Ovary (tissue), 9 donors: ENCODE data around the gene ANKS1B. TPM values are rescaled to one million over a fixed set of nuclear protein-coding genes. Genes with fewer than 3 reads are reported as not detected.

Experiments used
- DNase-seq, 5 donors: peaks; one replicate each; pipeline ENCODE4 v3.0.0-alpha.2; 2019 to 2020
- H3K27ac ChIP-seq, 2 donors: fragments of 200-600 bp; one replicate each; pipeline versions ENCODE4 v1.5.1 to v1.8.0; 2019 to 2022
- H3K27me3 ChIP-seq: fragments of 200-600 bp; one replicate; pipeline ENCODE4 v1.8.0; 2022
- H3K36me3 ChIP-seq: fragments of 200-600 bp; sonication (generic); one replicate; pipeline ENCODE4 v1.5.1; 2019
- H3K4me1 ChIP-seq: one replicate; pipeline ENCODE4 v1.8.1; 2013; ENCODE audit warnings: mild to moderate bottlenecking, moderate library complexity; ENCODE audit not compliant: insufficient read depth
- H3K4me3 ChIP-seq: fragments of 200-600 bp; sonication (generic); one replicate; pipeline ENCODE4 v1.5.1; 2017
- H3K9me3 ChIP-seq, 2 donors: fragments of 200-600 bp in 1 of 2; sonication (generic) in 1 of 2; one replicate each; pipeline versions ENCODE4 v1.5.1 to v1.8.1; 2013 to 2019; ENCODE audit warnings: mild to moderate bottlenecking in 1 of 2, moderate library complexity in 1 of 2
- CTCF ChIP-seq, 3 donors: fragments of 450-650 bp in 2 of 3; fragments of 200-600 bp in 1 of 3; IDR thresholded peaks; one replicate each; pipeline versions ENCODE4 v1.5.1 to v1.8.0; 2016 to 2022; ENCODE audit warnings: antibody characterized with exemption in 3 of 3, mild to moderate bottlenecking in 1 of 3
- EP300 ChIP-seq: sonication (generic); formaldehyde crosslinking; IDR thresholded peaks from one replicate; pipeline ENCODE4 v1.6.1; 2017; ENCODE audit warnings: antibody characterized with exemption
- POLR2A ChIP-seq: fragments of 450-650 bp; IDR thresholded peaks from one replicate; pipeline ENCODE4 v1.6.1; 2017; ENCODE audit warnings: antibody characterized with exemption, mild to moderate bottlenecking, moderate library complexity
- WGBS, 3 donors: extraction: QIAGEN DNeasy Blood & Tissue Kit in 1 of 3; methylation state at CpG; one replicate each; pipeline versions ENCODE4 v1.1.5 to v1.1.7; 2013 to 2017; 5-methylcytosine and 5-hydroxymethylcytosine counted together
- intact Hi-C, 4 donors: fragments of 100-400 bp; cut with DNase I; formaldehyde crosslinking; loops; one replicate each; pipeline versions ENCODE4 v1.11.0 to v1.15.1; 2022 to 2023
- polyA plus RNA-seq, 2 donors: library from polyadenylated mRNA; stranded (reverse); fragments of 200-250 nt in 1 of 2; fragments of 350-450 nt in 1 of 2; fragmentation: Illumina TruSeq in 1 of 2; extraction: RNeasy Lipid Tissue Mini Kit (QIAGEN cat#74804) in 1 of 2; gene quantifications; one replicate each; pipeline ENCODE4 v1.2.3, GENCODE V29; 2013 to 2014
- total RNA-seq, 7 donors: library from RNA; depleted of rRNA in 2 of 7; stranded (reverse); fragments of >200 nt in 2 of 7; fragmentation: NEBNext Ultra II Directional in 3 of 7; extraction: Animal tissue kit (Norgen Biotek cat#: 25700) in 3 of 7; gene quantifications; one replicate each; pipeline versions ENCODE4 v1.1.0 to v1.2.4, GENCODE V29; 2016 to 2023
- donor health status: DM: no; HTN: no; CAD: no; lungs with moderate emphysema.
- donor health status: DM: no; HTN: no; CAD: no.
- donor health status: Bipolar disorder and iron deficiency.
- donor health status: DM: yes; HTN: yes; CAD: no.
- donor health status: DM: no; HTN: no; CAD: no.
- donor health status: DM: yes; HTN: yes; CAD: no.

The ANKS1B gene
- total and polyA plus RNA-seq, 9 donors = 0.80 to 34.9 (median 7.7) TPM

GRCh38 chr12:98821232-98821631 is 1163.5 kb downstream of the ANKS1B start:
- H3K36me3 ChIP-seq = no peaks in the 10 kb centered on the region
- peaks cover 4% of the 10 kb centered on the region for H3K4me1 ChIP-seq
- no peak for DNase-seq
- 79 to 91% (median 87%) methylated on average over 2 of the region's 2 CpGs for WGBS, 3 donors
- TF ChIP-seq POLR2A = no peak
- no peak for TF ChIP-seq CTCF (IDR thresholded peaks at IDR 0.05)
- no peak for TF ChIP-seq EP300
- no peaks in the 10 kb centered on the region for H3K27me3 ChIP-seq
- intact Hi-C loops = loop anchor here in 1 of 4 donors (10.0 kb wide), 1 partner anchor 74 kb away; no protein-coding TSS in a partner anchor
- H3K4me3 ChIP-seq = no peak overlapping the region
- no peak overlapping the region for H3K27ac ChIP-seq
- H3K9me3 ChIP-seq = no peaks in the 10 kb centered on the region

GRCh38 chr12:98819821-98820404 is 1164.8 kb downstream of the ANKS1B start:
- H3K27ac ChIP-seq = no peak overlapping the region
- no peak for TF ChIP-seq EP300
- TF ChIP-seq POLR2A = no peak
- no peak for TF ChIP-seq CTCF (IDR thresholded peaks at IDR 0.05)
- H3K4me3 ChIP-seq = no peak overlapping the region
- intact Hi-C loops = loop anchor here in 1 of 4 donors (10.0 kb wide), 1 partner anchor 75 kb away; no protein-coding TSS in a partner anchor
- H3K9me3 ChIP-seq = no peaks in the 10 kb centered on the region
- H3K4me1 ChIP-seq = peaks cover 4% of the 10 kb centered on the region
- 55 to 70% (median 64%) methylated on average over 8 of the region's 8 CpGs for WGBS, 3 donors
- H3K27me3 ChIP-seq = no peaks in the 10 kb centered on the region
- no peak for DNase-seq
- H3K36me3 ChIP-seq = no peaks in the 10 kb centered on the region

GRCh38 chr12:98819071-98819470 is 1165.7 kb downstream of the ANKS1B start:
- no peaks in the 10 kb centered on the region for H3K9me3 ChIP-seq
- TF ChIP-seq EP300 (no peak), POLR2A (no peak), CTCF (IDR thresholded peaks at IDR 0.05) (no peak)
- no peak overlapping the region for H3K27ac ChIP-seq
- H3K27me3 ChIP-seq = no peaks in the 10 kb centered on the region
- peaks cover 4% of the 10 kb centered on the region for H3K4me1 ChIP-seq
- no peak for DNase-seq
- intact Hi-C loops = no loop called here
- H3K36me3 ChIP-seq = no peaks in the 10 kb centered on the region
- H3K4me3 ChIP-seq = no peak overlapping the region
- 68 to 83% (median 76%) methylated on average over 3 of the region's 3 CpGs for WGBS, 3 donors

GRCh38 chr12:98818239-98818638 is 1166.5 kb downstream of the ANKS1B start:
- intact Hi-C loops = no loop called here
- Histone ChIP-seq H3K27ac (no peak overlapping the region), H3K36me3 (no peaks in the 10 kb centered on the region), H3K4me1 (peaks cover 4% of the 10 kb centered on the region), H3K9me3 (no peaks in the 10 kb centered on the region), H3K27me3 (no peaks in the 10 kb centered on the region), H3K4me3 (no peak overlapping the region)
- TF ChIP-seq CTCF (IDR thresholded peaks at IDR 0.05) = no peak
- no peak for TF ChIP-seq POLR2A
- TF ChIP-seq EP300 = no peak
- WGBS, 3 donors = 54 to 57% (median 55%) methylated on average over 2 of the region's 2 CpGs
- no peak for DNase-seq
